ENCODE results near the gene CLIP1. TPM values are rescaled to one million over a fixed set of nuclear protein-coding genes. Genes with fewer than 3 reads are reported as not detected.
"Not testable (repeated sequence)": the region's sequence is repeated elsewhere in the genome, so short reads cannot be mapped to it uniquely, and the experiment has no call there.

CLIP1 gene
- total RNA-seq, 1 experiment from 2014 or later: 23.9 TPM

- H3K27me3 ChIP-seq, H3K36me3 ChIP-seq, H3K9me3 ChIP-seq, DNase-seq, H3K4me3 ChIP-seq: not testable (repeated sequence)
These were observed 25.4 kb upstream of the CLIP1 start for GRCh38 chr12:122447825-122448224.

- H3K9me3 ChIP-seq, H3K4me3 ChIP-seq, H3K27me3 ChIP-seq, DNase-seq, H3K36me3 ChIP-seq: not testable (repeated sequence)
These were observed 23.9 kb upstream of the CLIP1 start for GRCh38 chr12:122446390-122446789.

GRCh38 chr12:122444071-122444470 is 21.6 kb upstream of the CLIP1 start:
- DNase-seq, H3K4me3 ChIP-seq, H3K9me3 ChIP-seq, H3K27me3 ChIP-seq, H3K36me3 ChIP-seq: not testable (repeated sequence)

GRCh38 chr12:122438822-122439221 is 16.4 kb upstream of the CLIP1 start:
- not testable (repeated sequence) for DNase-seq, H3K4me3 ChIP-seq, H3K36me3 ChIP-seq, H3K27me3 ChIP-seq, H3K9me3 ChIP-seq

- Histone ChIP-seq H3K27me3 (no peaks in the 10 kb centered on the region), H3K36me3 (no peaks in the 10 kb centered on the region), H3K9me3 (no peaks in the 10 kb centered on the region), H3K4me3 (no peak overlapping the region)
- DNase-seq: peak; percentile 93
These were observed 15.2 kb upstream of the CLIP1 start for GRCh38 chr12:122437656-122438121.

GRCh38 chr12:122435186-122435585 is 12.7 kb upstream of the CLIP1 start:
- no peaks in the 10 kb centered on the region for H3K36me3 ChIP-seq
- DNase-seq: no peak
- no peaks in the 10 kb centered on the region for H3K9me3 ChIP-seq
- H3K27me3 ChIP-seq: no peaks in the 10 kb centered on the region
- no peak overlapping the region for H3K4me3 ChIP-seq

GRCh38 chr12:122429043-122429442 is 6.6 kb upstream of the CLIP1 start:
- not testable (repeated sequence) for DNase-seq, H3K4me3 ChIP-seq, H3K36me3 ChIP-seq, H3K27me3 ChIP-seq, H3K9me3 ChIP-seq

GRCh38 chr12:122427403-122427802 is 4.9 kb upstream of the CLIP1 start:
- H3K36me3 ChIP-seq: no peaks in the 10 kb centered on the region
- no peaks in the 10 kb centered on the region for H3K9me3 ChIP-seq
- no peaks in the 10 kb centered on the region for H3K27me3 ChIP-seq
- H3K4me3 ChIP-seq: no peak overlapping the region
- no peak for DNase-seq

- Histone ChIP-seq H3K4me3 (peak overlapping the region; percentile 57), H3K9me3 (no peaks in the 10 kb centered on the region), H3K27me3 (no peaks in the 10 kb centered on the region), H3K36me3 (peaks cover 15% of the 10 kb centered on the region)
- peak; percentile 24 for DNase-seq
These were observed 1.0 kb upstream of the CLIP1 start for GRCh38 chr12:122423258-122424165.

GRCh38 chr12:122422730-122423257 is 325 bp upstream of the CLIP1 start:
- peaks cover 15% of the 10 kb centered on the region for H3K36me3 ChIP-seq
- peak overlapping the region; percentile 57 for H3K4me3 ChIP-seq
- H3K9me3 ChIP-seq: no peaks in the 10 kb centered on the region
- no peaks in the 10 kb centered on the region for H3K27me3 ChIP-seq
- peak; percentile 61 for DNase-seq

- peak; percentile 64 for DNase-seq
- Histone ChIP-seq H3K27me3 (no peaks in the 10 kb centered on the region), H3K36me3 (peaks cover 20% of the 10 kb centered on the region), H3K4me3 (peak overlapping the region; percentile 96), H3K9me3 (no peaks in the 10 kb centered on the region)
These were observed 1.2 kb downstream of the CLIP1 start for GRCh38 chr12:122421187-122421820.

- Histone ChIP-seq H3K4me3 (peak overlapping the region; percentile 96), H3K36me3 (peaks cover 21% of the 10 kb centered on the region), H3K27me3 (no peaks in the 10 kb centered on the region), H3K9me3 (no peaks in the 10 kb centered on the region)
- no peak for DNase-seq
These were observed 1.9 kb downstream of the CLIP1 start for GRCh38 chr12:122420471-122421162.

GRCh38 chr12:122419094-122419493 is 3.4 kb downstream of the CLIP1 start:
- not testable (repeated sequence) for H3K27me3 ChIP-seq, H3K9me3 ChIP-seq, DNase-seq, H3K4me3 ChIP-seq
- H3K36me3 ChIP-seq: peaks cover 27% of the 10 kb centered on the region

GRCh38 chr12:122415665-122416064 is 6.8 kb downstream of the CLIP1 start:
- H3K4me3 ChIP-seq, H3K27me3 ChIP-seq, H3K9me3 ChIP-seq: not testable (repeated sequence)
- DNase-seq: peak; percentile 37
- H3K36me3 ChIP-seq: peaks cover 26% of the 10 kb centered on the region

- Histone ChIP-seq H3K4me3 (no peak overlapping the region), H3K9me3 (peaks cover 7% of the 10 kb centered on the region), H3K27me3 (no peaks in the 10 kb centered on the region), H3K36me3 (peaks cover 23% of the 10 kb centered on the region)
- peak; percentile 41 for DNase-seq
These were observed 8.7 kb downstream of the CLIP1 start for GRCh38 chr12:122413516-122414404.

GRCh38 chr12:122412851-122413433 is 9.5 kb downstream of the CLIP1 start:
- Histone ChIP-seq H3K4me3 (no peak overlapping the region), H3K9me3 (peaks cover 7% of the 10 kb centered on the region), H3K36me3 (peaks cover 23% of the 10 kb centered on the region), H3K27me3 (no peaks in the 10 kb centered on the region)
- no peak for DNase-seq
